Ramos (cell line): ENCODE data around the gene GYS1.
"Not testable (repeated sequence)": the region's sequence is repeated elsewhere in the genome, so short reads cannot be mapped to it uniquely, and the experiment has no call there.

Experiments used
- in situ Hi-C: fragments of 300-500 bp; cut with MboI; formaldehyde crosslinking; loops from one replicate; pipeline ENCODE4 v1.14.3; 2022; ENCODE audit warnings: low sequenced_read_pairs; ENCODE audit not compliant: unreplicated experiment

Gene GYS1

DNA sequence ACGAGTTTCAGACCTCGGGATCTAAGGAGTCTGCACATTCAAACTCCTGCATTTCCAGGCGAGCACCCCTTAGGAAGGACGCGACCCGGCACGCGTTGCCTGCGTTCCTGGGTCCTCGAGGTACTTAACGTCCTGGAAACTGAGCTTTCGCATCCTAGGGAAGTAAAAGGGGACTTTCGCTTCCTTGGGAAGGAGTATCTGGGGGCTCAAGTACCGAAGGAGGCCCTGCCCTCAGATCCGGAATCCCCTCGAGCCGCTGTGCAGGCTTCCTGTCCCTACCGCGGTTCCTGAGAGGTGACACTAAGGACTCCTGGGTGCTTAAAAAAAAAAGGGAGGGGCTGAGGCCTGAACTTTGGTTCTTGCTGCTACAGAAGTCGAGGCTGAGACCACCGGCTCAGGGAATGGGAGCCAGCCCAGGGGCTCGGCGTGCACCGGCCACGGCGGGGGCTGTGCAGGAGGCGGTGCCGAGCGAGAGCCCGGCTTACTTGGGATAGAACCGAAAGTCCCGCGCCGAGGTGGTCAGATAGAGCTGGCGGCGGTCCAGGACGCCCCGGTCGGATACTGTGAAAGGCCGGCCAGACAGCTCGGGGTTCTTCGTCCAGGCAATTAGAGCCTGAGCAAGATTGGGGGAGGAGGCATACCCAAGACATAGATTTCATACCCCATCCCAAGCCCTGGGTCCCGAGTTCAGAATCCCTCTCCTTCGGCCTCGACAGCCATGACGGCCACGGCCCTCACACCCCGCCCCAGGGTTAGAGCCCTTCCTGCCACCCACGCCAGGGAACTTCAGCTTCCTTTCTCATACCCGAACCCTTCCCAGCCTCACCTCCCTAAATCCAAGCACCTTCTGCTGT lies 25.5 kb upstream of the GYS1 start:
- in situ Hi-C loops = not testable (repeated sequence)

DNA sequence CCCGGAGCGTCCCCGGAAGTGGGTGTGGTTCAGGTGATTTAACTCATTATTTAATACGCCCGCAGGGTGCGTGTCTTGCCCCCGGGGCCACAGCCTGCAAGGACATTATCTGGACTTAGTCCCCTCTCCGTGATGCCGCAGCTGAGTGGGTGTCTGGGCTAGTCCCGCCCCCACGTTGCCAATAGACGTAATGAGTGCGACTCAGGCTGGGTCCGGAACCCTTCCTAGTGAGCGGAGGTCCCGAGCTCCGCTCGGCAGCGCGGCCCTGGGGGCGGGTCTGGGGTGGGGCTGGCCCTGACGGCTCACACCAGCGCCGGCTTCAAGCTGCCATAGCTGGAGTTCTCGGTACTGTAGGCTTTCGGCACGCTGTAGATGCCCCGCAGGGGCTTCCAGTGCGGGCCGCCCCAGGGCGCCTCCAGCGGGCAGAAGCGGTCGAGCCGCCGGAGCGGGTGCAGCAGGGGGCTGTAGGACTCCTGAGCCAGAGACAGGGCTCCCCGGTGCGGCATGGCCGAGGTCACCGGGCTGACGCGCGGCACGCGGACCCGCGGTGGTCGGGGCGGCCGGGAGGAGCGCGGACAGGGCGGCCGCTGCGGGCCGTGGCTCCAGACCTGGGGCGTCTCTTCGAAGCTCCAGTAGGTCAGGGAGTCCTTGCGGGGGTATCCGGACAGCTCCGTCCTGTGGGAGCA lies 24.7 kb upstream of the GYS1 start:
- in situ Hi-C loops = no loop called here

DNA sequence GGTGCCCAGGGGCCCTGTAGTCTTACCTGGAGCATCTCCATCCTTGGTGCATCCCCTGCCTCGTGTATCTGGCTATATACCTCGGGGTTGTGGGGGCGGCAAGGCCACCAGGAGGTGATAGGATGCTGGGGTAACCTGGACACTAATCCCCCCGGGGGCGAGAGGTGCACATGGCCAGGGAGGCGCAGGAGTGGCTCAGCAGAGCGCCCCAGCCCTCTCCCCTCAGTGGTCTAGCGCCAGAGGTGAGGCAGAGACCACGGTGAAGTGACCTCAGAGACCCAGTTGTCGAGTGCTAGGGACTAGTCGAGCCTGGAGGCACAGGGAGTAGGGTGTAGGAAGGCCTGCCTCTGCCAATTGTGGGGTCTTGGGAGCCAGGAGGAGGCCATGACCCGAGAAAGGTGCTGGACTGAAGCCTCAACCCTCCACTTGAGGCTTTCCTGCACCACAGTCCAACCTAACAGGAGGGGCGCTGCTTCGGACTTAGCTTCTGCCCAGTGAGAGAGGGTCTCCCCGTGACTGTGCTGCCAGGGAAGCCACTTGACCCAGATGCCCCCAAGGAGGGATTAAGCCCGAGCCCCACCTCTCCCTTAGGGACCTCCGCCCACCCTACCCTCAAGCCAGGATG lies 24.0 kb upstream of the GYS1 start, which contains the start of gene LHB:
Gene LHB (minus strand): TSS at position 51 of the 625 bp plus-strand sequence. CDS start 10 bp downstream, at position 41.
- in situ Hi-C loops = no loop called here

DNA sequence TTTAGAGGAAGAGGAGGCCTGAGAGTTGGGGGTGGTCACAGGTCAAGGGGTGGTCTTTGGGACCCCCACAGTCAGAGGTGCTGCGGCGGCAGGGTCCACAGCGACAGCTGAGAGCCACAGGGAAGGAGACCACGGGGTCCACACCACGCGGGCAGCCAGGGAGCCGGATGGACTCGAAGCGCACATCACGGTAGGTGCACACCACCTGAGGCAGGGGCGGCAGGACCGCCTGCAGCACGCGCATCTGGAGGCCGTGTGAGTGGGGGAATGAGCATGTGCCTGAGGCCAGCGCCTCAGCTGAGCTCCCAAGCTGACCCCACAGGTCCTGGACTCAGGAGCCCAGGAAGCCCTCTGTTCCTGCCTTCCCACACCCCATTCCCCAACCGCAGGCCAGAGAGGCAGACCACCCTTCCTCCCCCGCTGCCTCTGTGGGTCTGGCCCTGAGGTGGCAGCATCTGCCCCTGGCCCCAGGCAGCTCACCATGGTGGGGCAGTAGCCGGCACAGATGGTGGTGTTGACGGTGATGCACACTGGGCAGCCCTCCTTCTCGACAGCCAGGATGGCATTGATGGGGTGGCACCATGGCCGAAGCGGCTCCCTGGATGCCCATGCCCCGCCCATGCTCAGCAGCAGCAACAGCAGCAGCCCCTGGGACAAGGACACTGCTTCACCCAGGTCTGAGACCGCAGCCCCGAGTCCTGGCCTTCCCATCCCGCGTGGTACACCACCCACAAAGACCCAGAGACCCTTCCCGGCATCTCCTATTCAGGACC lies 23.1 kb upstream of the GYS1 start:
- in situ Hi-C loops = no loop called here

DNA sequence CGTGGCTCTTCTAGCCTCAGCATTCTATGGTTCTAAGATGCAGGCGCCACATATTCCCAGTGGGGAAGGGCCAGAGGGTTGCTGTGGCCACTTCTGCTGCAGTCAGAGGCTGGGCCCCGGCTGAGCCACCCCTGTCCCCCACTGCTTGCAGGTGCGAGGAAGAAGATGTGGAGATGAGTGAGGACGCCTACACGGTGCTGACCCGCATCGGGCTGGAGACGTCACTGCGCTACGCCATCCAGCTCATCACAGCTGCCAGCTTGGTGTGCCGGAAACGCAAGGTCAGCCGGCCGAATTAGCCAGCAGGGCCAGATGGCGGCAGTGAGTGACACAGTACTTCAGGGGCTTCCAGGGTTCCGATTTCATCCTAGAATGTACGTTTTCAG lies 21.8 kb upstream of the GYS1 start:
- in situ Hi-C loops = no loop called here

DNA sequence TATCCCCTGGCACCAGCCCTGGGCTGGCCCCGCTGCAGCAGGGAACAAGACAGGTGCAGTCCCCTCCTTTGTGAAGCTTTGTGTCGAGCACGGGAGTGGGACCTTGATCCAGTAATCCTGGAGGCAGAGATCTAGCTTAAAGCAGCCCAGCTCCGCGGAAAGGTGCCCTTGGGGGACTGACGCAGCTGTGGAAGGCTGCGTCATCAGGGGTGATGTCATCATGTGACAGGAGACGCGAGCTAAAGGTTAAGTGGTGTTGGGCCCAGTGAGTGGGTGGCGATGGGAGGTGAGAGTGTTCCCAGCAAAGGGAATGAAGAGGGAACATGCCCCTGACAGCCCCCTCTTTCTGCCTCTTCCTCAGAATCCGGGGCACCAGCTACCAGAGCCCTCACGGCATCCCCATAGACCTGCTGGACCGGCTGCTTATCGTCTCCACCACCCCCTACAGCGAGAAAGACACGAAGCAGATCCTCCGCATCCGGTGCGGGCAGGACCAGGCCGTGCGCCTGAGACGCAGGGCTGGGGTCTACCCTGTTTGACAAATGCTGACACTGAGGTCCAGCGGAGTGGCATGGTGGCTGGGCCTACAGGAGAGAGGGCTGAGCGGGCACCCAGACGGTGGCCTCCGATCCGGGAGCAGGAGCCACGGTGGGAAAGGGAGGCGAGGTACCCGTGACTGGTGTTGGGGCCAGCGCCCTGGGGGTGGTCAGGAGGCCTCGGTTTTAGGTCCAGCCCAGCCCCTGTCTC lies 21.2 kb upstream of the GYS1 start:
- in situ Hi-C loops = no loop called here

DNA sequence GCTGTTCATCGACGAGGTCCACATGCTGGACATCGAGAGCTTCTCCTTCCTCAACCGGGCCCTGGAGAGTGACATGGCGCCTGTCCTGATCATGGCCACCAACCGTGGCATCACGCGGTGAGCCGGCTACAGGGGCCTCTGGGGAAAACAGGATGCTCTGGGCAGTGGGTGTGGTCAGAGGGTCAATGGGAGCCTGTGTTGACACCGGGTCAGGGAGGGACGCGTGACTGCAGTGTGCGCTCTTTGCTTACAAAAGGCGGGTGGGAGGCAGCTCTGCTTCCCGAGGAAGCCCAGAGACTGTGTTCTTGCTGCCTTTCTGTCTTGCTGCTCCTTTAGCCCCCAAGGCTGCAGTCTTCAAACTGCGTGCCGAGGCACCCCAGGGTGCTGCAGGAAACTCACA lies 18.1 kb upstream of the GYS1 start:
- in situ Hi-C loops = no loop called here

DNA sequence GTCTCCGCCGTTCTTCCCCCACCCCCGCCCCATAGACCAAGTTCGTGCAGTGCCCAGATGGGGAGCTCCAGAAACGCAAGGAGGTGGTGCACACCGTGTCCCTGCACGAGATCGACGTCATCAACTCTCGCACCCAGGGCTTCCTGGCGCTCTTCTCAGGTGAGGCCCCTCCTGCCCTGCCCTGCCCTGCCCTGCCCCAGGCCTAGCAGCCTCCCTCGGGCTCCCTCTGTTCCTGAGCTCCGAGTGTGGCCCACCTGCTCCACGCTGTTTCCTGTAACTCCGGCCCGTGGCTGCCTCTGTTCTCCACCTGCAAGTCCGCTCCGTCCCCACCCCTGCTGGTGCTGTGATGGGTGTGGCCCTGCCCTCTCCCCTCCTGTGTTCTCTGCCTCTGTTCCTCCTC lies 17.3 kb upstream of the GYS1 start:
- in situ Hi-C loops = no loop called here

DNA sequence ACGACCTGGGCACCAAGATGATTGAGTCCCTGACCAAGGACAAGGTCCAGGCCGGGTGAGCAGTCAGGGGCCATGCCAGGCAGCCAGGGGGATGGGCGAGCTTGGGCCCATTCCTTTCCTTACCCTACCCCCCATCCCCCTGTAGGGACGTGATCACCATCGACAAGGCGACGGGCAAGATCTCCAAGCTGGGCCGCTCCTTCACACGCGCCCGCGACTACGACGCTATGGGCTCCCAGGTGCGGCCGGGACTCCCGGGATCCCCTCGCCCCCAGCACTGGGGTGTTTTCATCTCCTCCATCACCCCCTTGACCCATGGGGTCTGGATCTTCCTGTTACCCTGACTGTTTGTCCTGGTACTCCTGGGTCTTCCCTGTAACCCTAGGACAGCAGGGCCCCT lies 16.7 kb upstream of the GYS1 start:
- in situ Hi-C loops = no loop called here

DNA sequence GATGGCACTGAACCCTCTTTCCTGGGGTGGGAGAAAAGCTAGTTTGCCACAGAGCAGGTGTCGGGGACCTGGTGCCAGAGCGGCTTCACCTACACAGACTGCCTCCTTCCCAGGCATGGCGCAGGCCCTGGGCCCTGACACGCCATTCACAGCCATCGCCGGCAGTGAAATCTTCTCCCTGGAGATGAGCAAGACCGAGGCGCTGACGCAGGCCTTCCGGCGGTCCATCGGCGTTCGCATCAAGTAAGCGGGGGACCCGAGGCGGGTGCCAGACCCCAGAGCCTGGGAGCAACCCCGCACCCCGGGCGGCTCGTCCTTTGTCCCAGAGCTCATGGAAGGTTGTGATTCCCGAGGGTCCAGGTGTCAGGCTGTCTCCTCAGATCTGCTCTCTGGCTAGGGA lies 13.8 kb upstream of the GYS1 start:
- in situ Hi-C loops = no loop called here

DNA sequence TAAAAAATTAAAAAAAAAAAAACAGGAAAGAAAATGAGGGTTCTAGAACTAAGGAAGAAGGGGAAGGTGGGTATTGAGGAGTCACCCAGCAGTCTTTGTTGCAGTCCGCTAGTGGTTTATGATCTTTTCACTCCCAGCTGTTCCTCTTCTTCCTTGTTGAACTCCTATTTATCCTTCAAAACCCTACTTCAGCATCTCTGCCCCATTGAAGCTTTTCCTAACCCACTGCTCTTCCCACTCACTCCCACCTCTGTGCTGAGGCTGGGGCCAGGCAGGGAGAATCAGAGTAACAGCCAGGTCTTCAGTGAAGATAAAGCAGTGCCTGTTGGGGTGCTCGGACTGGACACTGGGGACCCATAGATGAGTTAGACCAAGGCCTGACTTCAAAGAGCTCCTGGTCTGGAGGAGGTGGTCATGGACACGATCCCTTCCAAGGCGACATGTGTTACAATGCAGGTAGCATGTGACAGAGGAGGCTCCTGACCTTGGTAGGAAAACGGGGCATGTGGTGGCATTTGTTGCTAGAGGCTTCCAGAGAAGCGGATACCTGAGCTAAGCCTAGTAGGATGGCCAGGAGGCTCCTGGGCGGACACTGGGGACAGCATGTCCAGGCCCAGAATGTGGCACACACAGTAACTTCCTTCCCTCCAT lies 12.0 kb upstream of the GYS1 start:
- in situ Hi-C loops = no loop called here

DNA sequence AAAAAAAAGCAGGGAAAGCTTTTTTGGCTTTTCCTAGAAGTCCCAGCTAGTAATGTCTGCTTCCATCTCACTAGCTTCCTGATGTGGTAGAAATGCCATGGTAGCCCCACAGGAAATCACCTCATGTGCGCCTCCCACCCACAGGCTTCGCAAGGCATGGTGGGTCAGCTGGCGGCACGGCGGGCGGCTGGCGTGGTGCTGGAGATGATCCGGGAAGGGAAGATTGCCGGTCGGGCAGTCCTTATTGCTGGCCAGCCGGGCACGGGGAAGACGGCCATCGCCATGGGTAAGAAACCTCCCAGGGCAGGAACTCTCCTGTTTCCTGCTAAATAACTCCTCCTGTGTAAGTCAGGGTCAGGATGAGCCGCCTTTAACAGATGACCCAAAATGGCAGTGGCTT lies 11.0 kb upstream of the GYS1 start:
- in situ Hi-C loops = no loop called here

DNA sequence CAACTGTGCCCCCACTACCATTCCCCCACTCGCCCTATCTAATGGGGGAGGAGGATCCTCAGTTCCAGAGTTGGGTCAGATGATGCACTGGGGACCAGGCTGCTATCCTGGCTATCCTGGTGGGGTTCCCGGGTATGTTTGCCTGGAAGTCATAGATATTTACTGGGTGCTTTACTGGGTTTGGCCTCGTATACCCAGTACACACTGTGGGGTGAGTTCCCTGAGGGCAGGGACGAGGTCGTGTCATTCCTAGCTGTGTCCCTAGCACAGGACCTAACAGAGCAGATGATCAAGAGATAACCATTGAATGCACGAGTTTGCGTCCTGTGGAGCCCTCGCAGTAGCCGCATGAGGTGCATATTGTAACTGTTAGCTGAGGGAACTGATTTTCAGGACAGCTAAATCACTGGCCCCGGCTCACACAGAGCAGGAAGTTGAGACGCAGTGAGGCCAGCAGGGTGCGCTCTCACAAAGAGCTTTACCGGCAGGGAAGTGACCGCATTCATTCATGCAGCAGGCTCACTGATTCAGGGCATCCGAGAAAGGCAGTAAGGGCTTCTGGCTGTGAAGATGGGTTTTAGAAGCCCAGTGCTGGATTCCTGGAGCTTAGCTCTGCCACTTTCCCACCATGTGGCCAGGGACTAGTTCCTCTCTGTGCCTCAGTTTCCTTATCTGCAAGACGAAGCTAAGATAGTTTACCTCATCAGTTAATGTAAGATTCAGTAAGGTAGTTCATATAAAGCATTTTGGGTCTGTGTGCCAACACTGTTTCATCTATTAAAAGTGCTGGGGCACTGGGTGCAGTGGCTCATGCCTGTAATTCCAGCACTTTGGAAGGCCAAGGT lies 6.6 kb upstream of the GYS1 start:
- in situ Hi-C loops = no loop called here

DNA sequence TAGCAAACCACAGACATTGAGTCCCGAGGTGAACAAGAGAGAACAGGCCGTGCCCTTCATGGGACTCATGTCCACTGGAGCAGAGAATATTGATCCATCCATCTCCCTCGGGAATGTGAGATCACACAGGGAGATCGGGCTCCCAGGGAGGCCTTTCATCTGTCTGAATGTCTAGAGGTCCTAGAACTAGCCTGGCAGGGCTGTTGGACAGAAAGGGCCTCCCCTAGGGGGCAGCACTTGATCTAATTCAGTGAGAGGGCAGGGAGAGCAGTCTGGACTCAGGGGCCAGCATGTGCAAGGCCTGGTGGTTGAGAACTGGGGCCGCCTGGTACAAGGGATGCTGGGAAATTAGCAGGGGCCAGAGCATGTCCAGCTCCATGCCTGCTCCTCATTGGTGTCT lies 4.9 kb upstream of the GYS1 start:
- in situ Hi-C loops = no loop called here

DNA sequence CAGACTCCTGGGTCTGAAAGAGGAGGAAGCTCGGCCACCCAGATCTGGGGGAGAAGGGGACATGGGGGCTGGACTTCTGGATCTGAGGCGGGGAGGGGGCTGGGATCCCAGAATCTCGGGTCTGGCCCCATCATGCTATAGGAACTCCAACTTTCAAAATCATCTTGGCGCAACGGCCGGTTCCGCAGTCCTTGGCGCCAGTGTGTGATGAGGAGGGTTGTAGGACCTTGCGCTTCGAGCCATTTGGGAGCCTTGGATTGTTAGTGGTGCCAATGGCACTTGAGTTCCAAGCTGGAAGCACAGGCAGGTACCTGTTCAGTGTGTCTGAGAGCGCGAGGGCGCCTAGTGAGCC lies 902 bp upstream of the GYS1 start:
- in situ Hi-C loops = no loop called here

DNA sequence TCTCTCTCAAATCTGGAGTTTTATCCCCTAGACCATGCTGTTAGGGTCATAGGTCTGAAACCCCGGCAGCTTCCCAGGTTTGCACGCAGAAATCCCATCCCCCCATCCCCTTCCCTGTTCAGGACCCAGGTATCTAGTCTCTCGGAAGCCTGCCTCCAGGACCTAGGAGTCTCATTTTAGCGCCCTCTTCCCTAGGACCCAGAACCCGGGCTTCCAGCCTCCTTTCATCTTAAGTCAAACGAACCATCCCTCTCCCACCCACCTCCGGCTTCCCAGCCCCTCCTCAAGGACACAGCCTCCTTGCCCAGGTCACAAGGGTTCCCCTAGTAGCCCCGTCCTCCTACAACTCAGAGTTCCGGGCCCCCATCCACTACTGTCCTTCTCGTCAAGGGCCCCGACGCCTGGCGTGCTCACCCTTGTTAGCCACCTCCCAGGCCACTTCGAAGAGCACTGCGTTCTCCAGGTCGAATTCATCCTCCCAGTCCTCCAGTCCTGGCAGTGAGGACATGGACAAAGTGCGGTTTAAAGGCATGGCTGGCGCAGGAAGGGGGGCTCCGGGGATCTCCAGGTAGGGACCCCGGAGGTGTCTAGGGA lies 431 bp downstream of the GYS1 start:
- in situ Hi-C loops = no loop called here

DNA sequence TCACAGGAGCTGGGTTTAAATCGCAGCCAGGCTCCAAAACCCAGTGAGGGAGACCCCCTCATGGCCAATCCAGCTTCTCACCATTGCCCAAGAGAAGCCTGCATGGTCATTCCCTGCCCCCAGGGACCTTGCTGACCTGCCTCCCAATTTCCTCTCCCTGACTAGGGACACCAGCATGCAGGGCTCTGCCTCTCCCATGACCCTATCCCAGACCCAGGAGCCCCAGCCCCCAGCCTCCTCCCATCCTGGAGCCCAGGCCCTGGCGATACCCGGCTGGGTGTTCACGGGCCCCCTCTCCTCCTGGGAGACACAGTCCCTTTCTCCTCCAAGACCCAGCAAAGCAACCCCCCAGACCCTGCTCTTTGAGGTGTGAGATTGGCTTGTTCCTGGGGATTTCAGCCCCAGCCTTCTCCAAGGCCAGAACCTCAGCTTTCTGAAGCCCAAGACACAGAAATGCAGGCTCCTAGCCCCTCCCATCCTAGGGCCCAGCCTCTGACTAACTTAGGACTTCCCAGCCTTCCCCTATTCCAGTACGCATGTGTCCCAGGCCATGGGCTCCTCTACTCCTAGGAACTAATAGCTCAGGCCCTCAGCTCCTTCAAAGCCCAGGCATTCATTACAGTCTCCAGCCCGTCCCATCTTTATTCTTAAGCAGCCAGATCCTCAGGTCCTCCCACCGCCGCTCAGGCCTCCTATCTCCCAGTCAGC lies 1.1 kb downstream of the GYS1 start:
- in situ Hi-C loops = no loop called here
